GM10248 (cell line): ENCODE data around the gene ATP6V1G3.

Experiments
- CTCF ChIA-PET: fragments of 300-600 bp; sonication (Branson Sonifier 250); formaldehyde crosslinking; extraction: SDS; loops from one replicate; lab custom pipeline; 2021; ENCODE audit warnings: antibody characterized with exemption; lab: Yijun Ruan, JAX
- POLR2A ChIA-PET: fragments of 350-650 bp; sonication (Branson Sonifier 250); formaldehyde crosslinking; extraction: SDS; loops from one replicate; lab custom pipeline; 2020; ENCODE audit warnings: antibody characterized with exemption; lab: Yijun Ruan, JAX
- DNase-seq: peaks from one replicate; pipeline ENCODE4 v3.0.0; 2012; ENCODE audit errors: extremely low spot score
- CTCF ChIP-seq: IDR thresholded peaks from 2 replicates; pipeline ENCODE4 v1.5.1; 2012; ENCODE audit warnings: mild to moderate bottlenecking, low read depth; ENCODE audit errors: extremely low read depth, missing control alignments, control extremely low read depth

ATP6V1G3 gene

GRCh38 chr1:198535631-198536030, 4.8 kb downstream of the ATP6V1G3 start:
- CTCF ChIA-PET, result interaction anchor here (1.3 kb wide), 1 partner anchor 26 kb away, joined by 3 read pairs; no protein-coding TSS in a partner anchor
- no peak for DNase-seq
- TF ChIP-seq CTCF, result no peak
- POLR2A ChIA-PET, result no interaction called here

- TF ChIP-seq CTCF, result no peak
- ChIA-PET POLR2A (no interaction called here), CTCF (interaction anchor here (0.9 kb wide), 1 partner anchor 16 kb away, joined by 3 read pairs; no protein-coding TSS in a partner anchor)
- DNase-seq, result no peak
Measured at GRCh38 chr1:198534548-198535418, 5.7 kb downstream of the ATP6V1G3 start.

- DNase-seq, result no peak
- no peak for TF ChIP-seq CTCF
- ChIA-PET CTCF (interaction anchor here (1.0 kb wide), 1 partner anchor 9 kb away, joined by 3 read pairs; no protein-coding TSS in a partner anchor), POLR2A (no interaction called here)
Measured at GRCh38 chr1:198531891-198532290, 8.6 kb downstream of the ATP6V1G3 start.

- DNase-seq, result no peak
- TF ChIP-seq CTCF, result no peak
- POLR2A ChIA-PET, result no interaction called here
- CTCF ChIA-PET, result interaction anchor here (1.0 to 1.1 kb wide), 2 partner anchors 10 to 18 kb away, joined by 3 read pairs; partner anchors contain the start of gene ATP6V1G3
Measured at GRCh38 chr1:198530953-198531352, 9.5 kb downstream of the ATP6V1G3 start.

GRCh38 chr1:198529414-198529813, 11.1 kb downstream of the ATP6V1G3 start:
- no peak for TF ChIP-seq CTCF
- ChIA-PET CTCF (interaction anchor here (1.2 kb wide), 2 partner anchors 9 to 46 kb away, joined by 3 to 4 read pairs; no protein-coding TSS in a partner anchor), POLR2A (no interaction called here)
- no peak for DNase-seq

GRCh38 chr1:198528364-198528763, 12.1 kb downstream of the ATP6V1G3 start:
- DNase-seq, result no peak
- no peak for TF ChIP-seq CTCF
- CTCF ChIA-PET, result no interaction called here
- POLR2A ChIA-PET, result no interaction called here
